Measurements from ENCODE around the gene DOCK1.

Gene DOCK1

DNA sequence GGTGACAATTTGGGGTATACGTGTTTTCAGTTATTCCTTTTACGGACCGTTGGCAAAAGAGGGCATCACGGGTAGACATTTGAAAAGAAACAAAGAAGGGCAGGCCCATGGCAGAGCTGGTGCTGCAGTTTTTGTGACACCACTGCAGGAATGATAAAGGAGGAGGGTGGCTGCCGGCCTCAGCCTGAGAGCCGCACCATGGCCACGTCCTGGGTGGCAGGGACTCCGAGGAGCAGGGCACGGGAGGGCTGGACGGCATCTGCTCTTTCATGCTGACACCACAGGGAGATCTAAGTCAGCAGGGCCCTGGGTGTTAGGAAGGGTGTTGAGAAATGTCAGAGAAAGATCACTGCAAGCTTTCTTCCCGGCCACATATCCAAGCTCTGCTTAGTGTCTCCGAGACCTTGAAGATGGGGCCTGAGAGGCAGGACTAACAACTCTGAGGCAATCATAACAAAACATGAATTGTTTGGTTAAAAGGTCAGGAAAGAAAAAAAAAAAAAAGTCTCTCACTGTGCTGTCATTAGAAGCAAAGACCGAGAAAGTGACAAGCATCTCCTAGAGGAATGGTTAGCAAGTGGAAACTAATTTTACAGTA is 254.5 kb downstream of the DOCK1 start:
- no peak overlapping the region for H3K27ac ChIP-seq
- no peak for TF ChIP-seq ZFX (IDR thresholded peaks at IDR 0.05)
- TF ChIP-seq, protein P1, sequence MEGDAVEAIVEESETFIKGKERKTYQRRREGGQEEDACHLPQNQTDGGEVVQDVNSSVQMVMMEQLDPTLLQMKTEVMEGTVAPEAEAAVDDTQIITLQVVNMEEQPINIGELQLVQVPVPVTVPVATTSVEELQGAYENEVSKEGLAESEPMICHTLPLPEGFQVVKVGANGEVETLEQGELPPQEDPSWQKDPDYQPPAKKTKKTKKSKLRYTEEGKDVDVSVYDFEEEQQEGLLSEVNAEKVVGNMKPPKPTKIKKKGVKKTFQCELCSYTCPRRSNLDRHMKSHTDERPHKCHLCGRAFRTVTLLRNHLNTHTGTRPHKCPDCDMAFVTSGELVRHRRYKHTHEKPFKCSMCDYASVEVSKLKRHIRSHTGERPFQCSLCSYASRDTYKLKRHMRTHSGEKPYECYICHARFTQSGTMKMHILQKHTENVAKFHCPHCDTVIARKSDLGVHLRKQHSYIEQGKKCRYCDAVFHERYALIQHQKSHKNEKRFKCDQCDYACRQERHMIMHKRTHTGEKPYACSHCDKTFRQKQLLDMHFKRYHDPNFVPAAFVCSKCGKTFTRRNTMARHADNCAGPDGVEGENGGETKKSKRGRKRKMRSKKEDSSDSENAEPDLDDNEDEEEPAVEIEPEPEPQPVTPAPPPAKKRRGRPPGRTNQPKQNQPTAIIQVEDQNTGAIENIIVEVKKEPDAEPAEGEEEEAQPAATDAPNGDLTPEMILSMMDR (conservative IDR thresholded peaks at IDR 0.05): no peak

DNA sequence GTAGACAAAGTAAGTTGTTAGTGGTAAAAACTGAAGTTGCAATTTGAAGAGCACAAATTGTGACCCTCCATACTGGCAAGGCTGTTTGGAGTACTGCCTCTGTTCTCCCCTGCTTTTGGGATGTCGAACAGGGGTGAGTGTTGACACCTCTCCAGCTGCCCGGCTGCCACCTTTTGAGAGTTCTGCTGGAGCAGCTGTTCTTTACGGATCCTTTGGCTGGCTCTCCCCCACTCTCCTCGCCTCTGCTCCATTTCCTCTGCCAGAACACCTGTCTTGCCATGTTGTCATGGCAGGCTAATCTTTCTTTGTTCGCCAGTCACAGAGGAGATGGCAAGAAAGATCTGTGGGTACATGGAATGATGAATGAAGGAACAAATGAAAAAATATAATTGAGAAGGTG is 256.3 kb downstream of the DOCK1 start:
- H3K27ac ChIP-seq: no peak overlapping the region
- no peak for TF ChIP-seq ZFX (IDR thresholded peaks at IDR 0.05)
- TF ChIP-seq, protein P1 (conservative IDR thresholded peaks at IDR 0.05): no peak

DNA sequence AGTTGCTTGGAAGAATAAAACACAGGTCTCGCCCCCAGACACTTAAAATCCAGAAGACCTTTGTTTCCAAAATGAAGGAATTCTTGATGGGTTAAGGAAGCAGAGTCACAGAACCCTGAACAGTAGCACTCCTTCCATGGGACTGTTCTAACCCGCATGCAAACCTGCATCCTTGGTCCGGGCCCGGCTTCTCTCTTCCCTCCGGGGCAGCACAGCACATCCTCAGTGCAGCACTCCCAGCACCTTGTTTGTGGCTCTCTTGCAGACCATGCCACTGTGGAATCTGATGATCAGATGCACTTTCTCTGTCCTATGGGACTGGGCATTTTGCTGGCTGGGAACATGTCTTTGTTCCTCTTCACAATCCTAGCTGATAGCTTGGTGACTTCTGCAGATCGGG is 257.6 kb downstream of the DOCK1 start:
- no peak for TF ChIP-seq ZFX (IDR thresholded peaks at IDR 0.05)
- TF ChIP-seq, protein P1 (conservative IDR thresholded peaks at IDR 0.05): no peak

DNA sequence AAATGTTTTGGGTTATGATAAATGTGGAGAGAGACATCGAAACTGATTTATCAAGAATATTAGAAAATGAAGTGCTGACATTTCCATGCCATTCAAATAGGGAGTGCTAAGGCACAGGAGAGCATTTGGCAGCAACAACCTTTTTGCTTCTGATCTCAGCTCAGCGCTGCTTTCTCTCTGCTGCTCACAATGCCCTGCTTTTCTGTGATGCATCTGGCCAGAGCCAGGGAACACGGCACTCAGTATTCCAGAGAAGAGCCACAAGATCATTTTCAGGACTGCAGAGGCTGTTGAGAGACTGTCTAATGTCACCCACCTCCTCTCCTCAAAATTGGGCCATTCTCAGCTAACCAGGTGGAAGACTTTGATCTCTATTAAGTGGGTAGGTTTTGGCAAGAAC is 263.0 kb downstream of the DOCK1 start:
- TF ChIP-seq, protein P1 (conservative IDR thresholded peaks at IDR 0.05): no peak
- TF ChIP-seq ZFX (IDR thresholded peaks at IDR 0.05): no peak
- no peak overlapping the region for H3K27ac ChIP-seq

More for the DNA sequence above, 257.6 kb downstream of the DOCK1 start:
- H3K27ac ChIP-seq: peak overlapping the region; percentile 10; the same call in 1 of the 2 replicates

DNA sequence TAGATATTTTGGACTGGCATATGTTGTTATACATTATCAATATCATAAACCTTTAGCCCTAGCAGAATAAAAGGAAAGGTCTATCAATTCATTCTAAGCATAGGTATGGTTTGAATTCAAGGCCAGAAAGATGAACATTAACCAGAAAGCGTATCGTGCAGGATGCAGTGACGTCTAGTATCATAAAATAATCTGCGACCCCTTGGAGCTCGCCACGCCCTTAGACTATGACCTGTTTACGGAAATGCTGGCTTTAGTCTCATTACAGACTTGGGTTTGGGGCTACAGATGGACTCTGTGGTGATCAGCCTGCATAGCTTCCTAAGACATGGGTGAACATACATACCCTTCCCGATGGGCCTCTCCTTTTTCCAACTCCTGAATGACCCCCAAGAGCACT is 269.6 kb downstream of the DOCK1 start:
- TF ChIP-seq, protein P1 (conservative IDR thresholded peaks at IDR 0.05): no peak
- no peak for TF ChIP-seq ZFX (IDR thresholded peaks at IDR 0.05)
- H3K27ac ChIP-seq: no peak overlapping the region

DNA sequence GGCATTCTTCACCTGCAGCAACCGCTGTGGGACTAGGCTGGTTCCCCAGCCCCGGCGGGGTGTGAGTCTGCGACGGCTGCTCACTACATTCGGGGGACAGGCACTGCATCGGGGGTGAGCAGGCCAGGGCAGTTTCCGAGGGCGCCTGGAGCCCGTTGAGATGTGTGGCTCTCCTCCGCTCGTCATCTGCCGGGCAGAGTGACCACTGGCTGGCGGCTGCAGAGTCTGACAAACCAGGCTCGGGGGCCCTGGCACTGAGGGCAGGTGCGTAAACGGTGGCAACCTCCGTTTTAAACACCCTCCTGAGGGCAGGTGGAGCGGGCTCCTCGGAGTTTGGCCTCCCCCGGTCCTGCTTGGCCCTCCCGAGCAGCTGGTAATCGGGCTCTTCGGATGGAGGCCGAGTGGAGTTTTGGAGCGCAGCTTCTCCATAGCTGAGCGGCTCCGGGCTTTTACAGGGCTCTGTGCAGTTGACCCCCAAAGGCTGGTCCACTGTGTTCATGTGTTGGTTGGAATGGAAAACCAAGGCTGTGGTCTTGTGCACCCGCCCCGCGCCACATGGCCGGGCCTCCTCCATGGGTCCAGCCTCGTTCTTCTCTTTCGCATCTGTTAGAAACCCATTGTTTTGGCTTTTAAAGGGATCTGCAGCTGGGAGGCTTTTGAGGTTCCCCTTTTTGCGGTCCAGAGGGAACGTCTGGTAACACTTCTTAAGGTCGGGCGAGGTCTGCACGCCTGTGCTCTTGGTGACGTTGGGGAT is 270.3 kb downstream of the DOCK1 start:
- no peak for TF ChIP-seq ZFX (IDR thresholded peaks at IDR 0.05)
- TF ChIP-seq, protein P1 (conservative IDR thresholded peaks at IDR 0.05): no peak
- no peak overlapping the region for H3K27ac ChIP-seq

DNA sequence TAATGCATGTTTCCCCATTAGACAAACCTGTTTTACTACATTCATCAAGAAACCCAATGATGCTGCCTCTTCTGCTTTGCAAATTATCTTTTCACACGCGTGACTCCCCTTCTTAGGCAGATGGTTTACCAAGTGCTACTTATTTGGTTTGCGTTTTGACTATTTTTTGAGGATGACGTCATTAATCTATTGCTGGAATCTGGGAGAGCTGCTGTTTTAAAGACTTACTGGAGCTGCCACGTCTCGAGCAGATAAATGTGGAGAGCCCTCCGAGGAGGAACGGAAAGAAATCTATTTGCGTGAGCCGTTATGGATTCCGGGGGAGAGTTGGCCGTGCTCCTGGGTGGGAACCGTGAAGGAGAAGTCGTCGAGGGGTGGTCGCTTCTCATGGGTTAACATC is 271.4 kb downstream of the DOCK1 start:
- no peak for TF ChIP-seq ZFX (IDR thresholded peaks at IDR 0.05)
- TF ChIP-seq, protein P1 (conservative IDR thresholded peaks at IDR 0.05): no peak
- no peak overlapping the region for H3K27ac ChIP-seq

All from C4-2B (cell line).